Thyroid gland (tissue), 4 donors: ENCODE results near the gene BRAF. TPM values are rescaled to one million over a fixed set of nuclear protein-coding genes. Genes with fewer than 3 reads are reported as not detected.

Experiments
- DNase-seq, 2 donors: peaks; one replicate each; pipeline ENCODE4 v3.0.0-alpha.2; 2019
- H3K27ac ChIP-seq, 3 donors: fragments of 200-600 bp; sonication (generic); 1 replicate in 2 of 3; 2 replicates in 1 of 3; pipeline ENCODE4 v1.5.1; 2016 to 2019; ENCODE audit warnings: mild to moderate bottlenecking in 1 of 3, moderate library complexity in 1 of 3
- H3K27me3 ChIP-seq: fragments of 200-600 bp; sonication (generic); one replicate; pipeline ENCODE4 v1.5.1; 2019
- H3K36me3 ChIP-seq, 2 donors: fragments of 200-600 bp; sonication (generic); one replicate each; pipeline ENCODE4 v1.5.1; 2016 to 2019
- H3K4me1 ChIP-seq, 2 donors: fragments of 200-600 bp; sonication (generic); one replicate each; pipeline ENCODE4 v1.5.1; 2017 to 2019
- H3K4me3 ChIP-seq, 3 donors: fragments of 200-600 bp; sonication (generic); replicated peaks in 1 of 3; 1 replicate in 2 of 3; 2 replicates in 1 of 3; pipeline ENCODE4 v1.5.1; 2016; ENCODE audit warnings: mild to moderate bottlenecking in 1 of 3
- H3K9me3 ChIP-seq: fragments of 200-600 bp; sonication (generic); one replicate; pipeline ENCODE4 v1.5.1; 2017
- POLR2A ChIP-seq, 2 donors: fragments of 450-650 bp; IDR thresholded peaks; one replicate each; pipeline ENCODE4 v1.6.1; 2017; ENCODE audit warnings: antibody characterized with exemption in 2 of 2, mild to moderate bottlenecking in 2 of 2, moderate library complexity in 1 of 2
- WGBS, 2 donors: methylation state at CpG; one replicate each; pipeline ENCODE4 v1.1.5; 2017; 5-methylcytosine and 5-hydroxymethylcytosine counted together
- intact Hi-C: fragments of 100-400 bp; cut with DNase I; formaldehyde crosslinking; loops from one replicate; pipeline ENCODE4 v1.15.1; 2023
- total RNA-seq, 4 donors: library from RNA; depleted of rRNA; stranded (reverse); fragments of >200 nt; gene quantifications; one replicate each; pipeline ENCODE4 v1.2.3, GENCODE V29; 2016
- TF ChIP-seq, protein P1 (sequence below), 6 experiments: fragments of 200-600 bp in 3 of 6; fragments of 450-650 bp in 3 of 6; sonication (generic) in 3 of 6; IDR thresholded peaks; one replicate each; pipeline ENCODE4 v1.5.1; 2016 to 2019; ENCODE audit warnings: antibody characterized with exemption in 6 of 6, mild to moderate bottlenecking in 2 of 6, inconsistent platforms in 1 of 6, moderate library complexity in 1 of 6

The BRAF gene
- total RNA-seq, 4 donors from 2014 or later = 71.5 to 135 (median 102) TPM

DNA sequence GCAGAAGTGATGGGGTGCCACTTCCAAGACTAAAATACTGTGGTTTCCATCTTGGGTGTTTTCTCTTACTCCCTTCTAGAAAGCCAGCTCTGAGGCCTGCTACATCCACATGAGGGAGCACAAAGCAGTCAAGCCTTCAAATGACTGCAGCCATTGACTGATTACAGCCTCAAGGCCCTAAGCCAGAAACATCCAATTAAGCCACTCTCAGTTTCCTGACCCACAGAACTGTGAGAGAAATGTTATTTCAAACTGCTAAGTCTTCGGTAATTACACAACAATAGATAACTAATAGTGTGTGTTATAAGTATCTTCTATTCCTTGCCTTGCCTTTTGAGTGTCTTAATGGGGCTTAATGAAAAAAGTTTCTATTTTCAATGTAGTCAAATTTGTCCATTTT is 24.8 kb downstream of the BRAF start:
- Histone ChIP-seq H3K27me3 (no peaks in the 10 kb centered on the region), H3K4me1 (peaks cover 28 to 31% of the 10 kb centered on the region in 2 donors), H3K36me3 (no peaks in the 10 kb centered on the region), H3K4me3 (no peak overlapping the region), H3K9me3 (no peaks in the 10 kb centered on the region), H3K27ac (no peak overlapping the region)
- WGBS, 2 donors = 32 to 66% methylated on average over 1 of the region's 1 CpG
- TF ChIP-seq, protein P1, sequence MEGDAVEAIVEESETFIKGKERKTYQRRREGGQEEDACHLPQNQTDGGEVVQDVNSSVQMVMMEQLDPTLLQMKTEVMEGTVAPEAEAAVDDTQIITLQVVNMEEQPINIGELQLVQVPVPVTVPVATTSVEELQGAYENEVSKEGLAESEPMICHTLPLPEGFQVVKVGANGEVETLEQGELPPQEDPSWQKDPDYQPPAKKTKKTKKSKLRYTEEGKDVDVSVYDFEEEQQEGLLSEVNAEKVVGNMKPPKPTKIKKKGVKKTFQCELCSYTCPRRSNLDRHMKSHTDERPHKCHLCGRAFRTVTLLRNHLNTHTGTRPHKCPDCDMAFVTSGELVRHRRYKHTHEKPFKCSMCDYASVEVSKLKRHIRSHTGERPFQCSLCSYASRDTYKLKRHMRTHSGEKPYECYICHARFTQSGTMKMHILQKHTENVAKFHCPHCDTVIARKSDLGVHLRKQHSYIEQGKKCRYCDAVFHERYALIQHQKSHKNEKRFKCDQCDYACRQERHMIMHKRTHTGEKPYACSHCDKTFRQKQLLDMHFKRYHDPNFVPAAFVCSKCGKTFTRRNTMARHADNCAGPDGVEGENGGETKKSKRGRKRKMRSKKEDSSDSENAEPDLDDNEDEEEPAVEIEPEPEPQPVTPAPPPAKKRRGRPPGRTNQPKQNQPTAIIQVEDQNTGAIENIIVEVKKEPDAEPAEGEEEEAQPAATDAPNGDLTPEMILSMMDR (IDR thresholded peaks at IDR 0.05) = no peak
- TF ChIP-seq POLR2A (IDR thresholded peaks at IDR 0.05) = no peak
- intact Hi-C loops = no loop called here
- no peak for DNase-seq

DNA sequence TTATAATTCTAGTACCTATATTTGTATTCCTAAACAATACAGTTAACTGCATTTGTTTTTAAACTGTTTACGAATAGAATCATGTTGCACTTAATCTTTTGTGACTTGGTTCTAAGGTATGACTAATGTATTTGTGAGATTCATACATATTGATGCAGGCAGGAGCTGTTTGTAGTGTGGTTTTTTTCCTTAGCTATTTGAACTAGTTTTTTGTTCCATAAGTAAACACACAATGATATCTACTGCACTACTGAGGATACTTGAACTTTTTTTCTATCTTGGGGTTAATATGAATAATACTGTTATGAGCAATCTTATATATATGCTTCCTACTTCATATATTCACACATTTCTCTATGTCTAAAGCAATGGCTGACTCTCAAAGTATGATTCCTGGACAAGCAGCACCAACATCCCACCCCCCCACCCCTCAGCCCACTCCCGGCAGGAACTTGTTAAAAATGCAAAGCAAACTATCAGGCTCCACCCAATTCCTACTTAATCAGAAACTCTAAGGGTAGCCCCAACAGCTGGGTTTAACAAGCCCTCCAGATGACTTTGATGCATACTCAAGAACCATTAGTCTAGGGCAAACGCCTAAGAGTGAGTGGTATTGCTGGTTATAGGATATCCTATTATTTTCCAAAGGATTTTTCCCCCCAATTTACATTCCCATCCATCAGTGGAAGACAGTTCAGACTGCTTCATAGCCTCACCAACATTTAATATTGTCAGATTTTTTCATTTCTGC is 25.8 kb downstream of the BRAF start:
- WGBS, 2 donors = 63 to 64% methylated on average over 3 of the region's 3 CpGs

DNA sequence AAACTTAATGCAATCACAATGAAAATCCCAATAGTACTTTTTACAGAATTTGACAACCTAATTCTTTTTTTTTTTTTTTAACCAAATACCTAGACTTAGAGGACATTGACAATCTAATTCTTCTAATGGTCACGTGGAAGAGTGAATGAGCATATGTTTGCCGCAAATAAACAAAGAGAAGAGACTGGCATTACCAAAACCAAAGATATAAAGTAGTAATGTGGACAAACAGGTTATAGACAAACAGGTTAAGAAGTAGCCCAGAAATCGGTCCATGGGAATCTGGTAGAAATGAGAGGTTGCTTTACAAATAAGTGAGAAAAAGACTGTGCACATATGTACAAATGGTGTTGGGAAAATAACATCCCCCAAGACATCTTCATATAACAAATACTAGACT is 27.7 kb downstream of the BRAF start:
- Histone ChIP-seq H3K27ac (no peak overlapping the region), H3K9me3 (no peaks in the 10 kb centered on the region), H3K27me3 (no peaks in the 10 kb centered on the region), H3K36me3 (no peaks in the 10 kb centered on the region), H3K4me1 (peaks cover 21 to 25% of the 10 kb centered on the region in 2 donors), H3K4me3 (no peak overlapping the region)
- DNase-seq = no peak
- WGBS, 2 donors = 95 to 97% methylated on average over 3 of the region's 3 CpGs
- TF ChIP-seq, protein P1 (IDR thresholded peaks at IDR 0.05) = no peak
- no peak for TF ChIP-seq POLR2A (IDR thresholded peaks at IDR 0.05)
- intact Hi-C loops = no loop called here

More for the DNA sequence above, 25.8 kb downstream of the BRAF start:
- Histone ChIP-seq H3K27ac (no peak overlapping the region), H3K27me3 (no peaks in the 10 kb centered on the region), H3K36me3 (no peaks in the 10 kb centered on the region), H3K4me3 (no peak overlapping the region), H3K4me1 (peaks cover 28 to 31% of the 10 kb centered on the region in 2 donors), H3K9me3 (no peaks in the 10 kb centered on the region)
- no peak for DNase-seq
- TF ChIP-seq, protein P1 (IDR thresholded peaks at IDR 0.05) = no peak
- no peak for TF ChIP-seq POLR2A (IDR thresholded peaks at IDR 0.05)
- intact Hi-C loops = no loop called here

DNA sequence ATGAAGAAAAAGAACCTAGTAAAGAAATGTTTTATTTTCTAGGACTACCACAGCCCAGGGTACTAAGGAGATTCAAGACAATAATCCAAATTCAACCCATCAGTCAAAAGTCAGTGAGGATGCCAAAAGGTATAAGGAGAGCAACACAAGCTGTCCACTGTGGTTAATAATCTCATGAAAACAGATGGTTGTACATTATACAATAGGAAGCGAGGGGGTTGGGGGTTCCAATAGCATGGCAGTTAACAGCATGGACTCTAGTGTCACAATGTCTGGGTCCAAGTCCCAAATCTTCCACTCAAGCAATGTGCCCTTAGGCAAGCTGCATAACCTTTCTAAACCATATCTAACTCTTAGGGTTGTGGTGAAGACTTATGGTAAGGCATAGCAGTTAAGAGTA is 35.1 kb downstream of the BRAF start:
- no peak for TF ChIP-seq POLR2A (IDR thresholded peaks at IDR 0.05)
- TF ChIP-seq, protein P1 (IDR thresholded peaks at IDR 0.05) = no peak

DNA sequence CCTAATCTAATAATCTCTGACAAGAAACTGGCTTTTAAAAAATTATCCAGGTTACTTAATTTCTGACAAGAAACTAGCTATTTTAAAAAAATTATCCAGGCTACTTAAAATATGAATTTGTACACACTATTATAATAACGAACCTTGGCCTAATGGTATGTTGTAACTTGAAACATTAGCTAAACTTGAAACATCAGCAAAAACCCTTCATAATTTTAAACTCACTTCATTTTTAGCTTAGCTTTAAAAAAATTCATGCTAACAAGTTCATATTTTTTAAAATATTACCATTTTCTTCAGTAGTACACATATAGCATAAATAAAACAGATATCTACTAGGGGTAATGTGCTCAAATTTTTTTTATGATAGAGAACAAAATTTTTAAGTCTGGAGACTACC is 35.6 kb downstream of the BRAF start:
- no peaks in the 10 kb centered on the region for H3K4me1 ChIP-seq

More for the DNA sequence above, 35.1 kb downstream of the BRAF start:
- 78 to 100% methylated on average over 1 of the region's 1 CpG for WGBS, 2 donors
- Histone ChIP-seq H3K36me3 (no peaks in the 10 kb centered on the region), H3K9me3 (no peaks in the 10 kb centered on the region), H3K27me3 (no peaks in the 10 kb centered on the region), H3K4me1 (no peaks in the 10 kb centered on the region), H3K4me3 (no peak overlapping the region), H3K27ac (no peak overlapping the region)
- intact Hi-C loops = no loop called here
- no peak for DNase-seq

More for the DNA sequence above, 35.6 kb downstream of the BRAF start:
- DNase-seq = no peak
- H3K36me3 ChIP-seq = no peaks in the 10 kb centered on the region
- no peaks in the 10 kb centered on the region for H3K27me3 ChIP-seq
- intact Hi-C loops = no loop called here
- no peak for TF ChIP-seq POLR2A (IDR thresholded peaks at IDR 0.05)
- TF ChIP-seq, protein P1 (IDR thresholded peaks at IDR 0.05) = no peak
- H3K4me3 ChIP-seq = no peak overlapping the region
- WGBS, 2 donors = 87 to 95% methylated on average over 1 of the region's 1 CpG
- no peak overlapping the region for H3K27ac ChIP-seq
- no peaks in the 10 kb centered on the region for H3K9me3 ChIP-seq
